IMR-90 (cell line): ENCODE results near the gene QSOX2. TPM values are rescaled to one million over a fixed set of nuclear protein-coding genes. Genes with fewer than 3 reads are reported as not detected.

Source experiments
- ATAC-seq: fragments of 200-7000 bp; cut with Tn5 transposase; 2 replicates; pipeline ENCODE4 v1.9.1; 2020; ENCODE audit warnings: low read depth, mild to moderate bottlenecking, moderate library complexity
- BruUV-seq: library from RNA; stranded (reverse); fragments of 400-500 nt; replicated peaks from 2 replicates; lab custom pipeline; 2021; lab: Mats Ljungman, UMichigan
- CTCF ChIA-PET: fragments of 300-600 bp; formaldehyde crosslinking; extraction: SDS; loops from one replicate; lab custom pipeline; 2021; ENCODE audit warnings: antibody characterized with exemption; lab: Yijun Ruan, JAX
- POLR2A ChIA-PET: fragments of 300-600 bp; sonication (Branson Sonifier 250); formaldehyde crosslinking; loops from one replicate; lab custom pipeline; 2022; ENCODE audit warnings: antibody characterized with exemption; ENCODE audit not compliant: unreplicated experiment; lab: Charles Lee
- DNase-seq: peaks from one replicate; pipeline ENCODE4 v3.0.0; 2013
- H2AFZ ChIP-seq: replicated peaks from 2 replicates; pipeline ENCODE3; 2013; ENCODE audit warnings: low read length, mild to moderate bottlenecking; ENCODE audit not compliant: poor library complexity
- H2AK5ac ChIP-seq: 2 replicates; pipeline ENCODE4 v1.6.1; 2013; ENCODE audit warnings: low read depth, low read length, inconsistent platforms
- H2AK9ac ChIP-seq: replicated peaks from 2 replicates; pipeline ENCODE3; 2013; ENCODE audit warnings: mild to moderate bottlenecking, low read depth, low read length, moderate library complexity; ENCODE audit not compliant: poor library complexity
- H2BK120ac ChIP-seq: 2 replicates; pipeline ENCODE4 v1.6.1; 2013; ENCODE audit warnings: low read depth, low read length, inconsistent platforms
- H2BK15ac ChIP-seq: 3 replicates; pipeline ENCODE4 v1.6.1; 2013; ENCODE audit warnings: low read depth, low read length, inconsistent platforms
- H2BK20ac ChIP-seq: 2 replicates; pipeline ENCODE4 v1.6.1; 2013; ENCODE audit warnings: low read depth, mild to moderate bottlenecking, inconsistent platforms, low read length, moderate library complexity
- H2BK5ac ChIP-seq: 2 replicates; pipeline ENCODE4 v1.6.1; 2013; ENCODE audit warnings: mild to moderate bottlenecking, low read depth, low read length, inconsistent platforms; ENCODE audit not compliant: poor library complexity, severe bottlenecking
- H3K14ac ChIP-seq: replicated peaks from 2 replicates; pipeline ENCODE4 v1.6.1; 2013; ENCODE audit warnings: low read depth, low read length, inconsistent platforms
- H3K18ac ChIP-seq: 2 replicates; pipeline ENCODE4 v1.6.1; 2013; ENCODE audit warnings: low read depth, low read length, control low read depth
- H3K23ac ChIP-seq: 2 replicates; pipeline ENCODE4 v1.6.1; 2013; ENCODE audit warnings: low read depth, low read length, inconsistent platforms
- H3K27ac ChIP-seq: 2 replicates; pipeline ENCODE4 v1.5.1; 2013; ENCODE audit warnings: mild to moderate bottlenecking, control low read depth, low read length; ENCODE audit not compliant: insufficient read depth
- H3K27me3 ChIP-seq: 2 replicates; pipeline ENCODE4 v1.6.1; 2013; ENCODE audit warnings: low read length; ENCODE audit not compliant: control insufficient read depth, insufficient read depth
- H3K36me3 ChIP-seq: 2 replicates; pipeline ENCODE4 v1.6.1; 2013; ENCODE audit warnings: low read length, mixed read lengths; ENCODE audit not compliant: control insufficient read depth, insufficient read depth
- H3K4ac ChIP-seq: 2 replicates; pipeline ENCODE4 v1.6.1; 2013; ENCODE audit warnings: low read depth, low read length, inconsistent platforms
- H3K4me1 ChIP-seq: 2 replicates; pipeline ENCODE4 v1.6.1; 2013; ENCODE audit warnings: low read length, mixed read lengths; ENCODE audit not compliant: control insufficient read depth, insufficient read depth
- H3K4me2 ChIP-seq: 2 replicates; pipeline ENCODE4 v1.6.1; 2013; ENCODE audit warnings: low read depth, mild to moderate bottlenecking, control low read depth, low read length, moderate library complexity
- H3K4me3 ChIP-seq: 2 replicates; pipeline ENCODE4 v1.5.1; 2013; ENCODE audit warnings: low read depth, mild to moderate bottlenecking, control low read depth, low read length, moderate library complexity; ENCODE audit not compliant: insufficient read depth
- H3K56ac ChIP-seq: 2 replicates; pipeline ENCODE4 v1.6.1; 2013; ENCODE audit warnings: low read length, inconsistent platforms; ENCODE audit not compliant: insufficient read depth; ENCODE audit errors: extremely low read depth
- H3K79me1 ChIP-seq, 2 experiments: 2 replicates each; pipeline ENCODE4 v1.6.1; 2013; ENCODE audit warnings: low read length in 2 of 2, inconsistent platforms in 1 of 2, low read depth in 1 of 2
- H3K9ac ChIP-seq: 2 replicates; pipeline ENCODE4 v1.6.1; 2013; ENCODE audit warnings: low read depth, low read length, control low read depth
- H3K9me1 ChIP-seq: 2 replicates; pipeline ENCODE4 v1.6.1; 2013; ENCODE audit warnings: low read length, inconsistent platforms; ENCODE audit not compliant: insufficient read depth
- H3K9me3 ChIP-seq: 2 replicates; pipeline ENCODE4 v1.6.1; 2013; ENCODE audit warnings: low read length; ENCODE audit not compliant: control insufficient read depth, insufficient read depth
- H4K20me1 ChIP-seq: 2 replicates; pipeline ENCODE4 v1.6.1; 2013; ENCODE audit warnings: low read length, inconsistent platforms; ENCODE audit not compliant: insufficient read depth
- H4K5ac ChIP-seq: 2 replicates; pipeline ENCODE4 v1.6.1; 2013; ENCODE audit warnings: mild to moderate bottlenecking, low read depth, low read length, control low read depth
- H4K8ac ChIP-seq, 2 experiments: 2 replicates each; pipeline ENCODE4 v1.6.1; 2013; ENCODE audit warnings: low read depth in 2 of 2, low read length in 2 of 2, control low read depth in 1 of 2, inconsistent platforms in 1 of 2
- H4K91ac ChIP-seq: 2 replicates; pipeline ENCODE4 v1.6.1; 2013; ENCODE audit warnings: low read depth, low read length, inconsistent platforms; ENCODE audit not compliant: insufficient read depth
- BHLHE40 ChIP-seq: fragments of 150-350 bp; IDR thresholded peaks from 2 replicates; pipeline ENCODE4 v1.6.1; 2016; ENCODE audit warnings: mild to moderate bottlenecking, low read depth, low read length
- CEBPB ChIP-seq: IDR thresholded peaks from 2 replicates; pipeline ENCODE4 v1.6.1; 2012; ENCODE audit warnings: low read depth, low read length, improper control_type of control experiment
- CHD1 ChIP-seq: IDR thresholded peaks from 2 replicates; pipeline ENCODE4 v1.6.1; 2012; ENCODE audit warnings: low read depth, low read length, improper control_type of control experiment
- MXI1 ChIP-seq: IDR thresholded peaks from 2 replicates; pipeline ENCODE4 v1.6.1; 2012; ENCODE audit warnings: low read depth, mild to moderate bottlenecking, low read length, moderate library complexity, borderline replicate concordance
- NFE2L2 ChIP-seq: fragments of 150-350 bp; IDR thresholded peaks from 2 replicates; pipeline ENCODE4 v1.6.1; 2016; ENCODE audit warnings: low read depth, mild to moderate bottlenecking, low read length
- POLR2A ChIP-seq: IDR thresholded peaks from 2 replicates; pipeline ENCODE4 v1.6.1; 2012; ENCODE audit warnings: mild to moderate bottlenecking, low read depth, low read length
- RCOR1 ChIP-seq: IDR thresholded peaks from 2 replicates; pipeline ENCODE4 v1.6.1; 2012; ENCODE audit warnings: mild to moderate bottlenecking, low read length, improper control_type of control experiment; ENCODE audit not compliant: insufficient replicate concordance
- RFX5 ChIP-seq: IDR thresholded peaks from 2 replicates; pipeline ENCODE4 v1.8.0; 2012; ENCODE audit warnings: low read depth, mild to moderate bottlenecking, low read length, moderate library complexity
- USF2 ChIP-seq: fragments of 150-350 bp; IDR thresholded peaks from 2 replicates; pipeline ENCODE4 v1.6.1; 2017; ENCODE audit warnings: mild to moderate bottlenecking, antibody characterized with exemption, low read length, low read depth
- WGBS, 2 experiments: methylation state at CpG; one replicate each; pipeline versions ENCODE4 v1.1.5 to v1.1.7; 2013; ENCODE audit warnings: missing lambda C conversion rate in 2 of 2; ENCODE audit not compliant: insufficient read length in 1 of 2; ENCODE audit errors: extremely low coverage in 2 of 2; 5-methylcytosine and 5-hydroxymethylcytosine counted together
- dilution Hi-C: fragments of 300-500 bp; cut with HindIII; formaldehyde crosslinking; loops from one replicate; pipeline ENCODE4 v1.14.3; 2018; ENCODE audit warnings: low sequenced_read_pairs; ENCODE audit not compliant: unreplicated experiment
- in situ Hi-C: fragments of 300-500 bp; cut with MboI; formaldehyde crosslinking; loops from 3 replicates; pipeline ENCODE4 v1.14.3; 2019; ENCODE audit warnings: low sequenced_read_pairs, inconsistent platforms, mixed read lengths
- intact Hi-C: fragments of 100-400 bp; cut with micrococcal nuclease; formaldehyde crosslinking; loops from 2 replicates; pipeline ENCODE4 v1.10.0; 2022
- polyA plus RNA-seq, 3 experiments: library from polyadenylated mRNA; depleted of rRNA; stranded (reverse); fragments of >200 nt; gene quantifications; 2 replicates each; pipeline ENCODE4 v1.2.3, GENCODE V29; 2012; ENCODE audit warnings: low replicate concordance in 1 of 3
- total RNA-seq: library from RNA; depleted of rRNA; stranded (reverse); fragments of >200 nt; gene quantifications from 2 replicates; pipeline ENCODE4 v1.2.3, GENCODE V29; 2012

Gene QSOX2
- total and polyA plus RNA-seq, 2 of the 4 experiments (the other 2 are of a cell fraction), result 5.9 to 12.9 TPM

GRCh38 chr9:136219276-136219675 lies 26.3 kb downstream of the QSOX2 start:
- CTCF ChIA-PET, result no interaction called here
- no peak overlapping the region for H2BK15ac ChIP-seq
- 90% methylated on average over 5 of the region's 13 CpGs; no CpG with 5 or more reads in 1 of the 2 experiments for WGBS, 2 experiments
- H3K4me3 ChIP-seq, result no peak overlapping the region
- no TSS peak for BruUV-seq
- no peak overlapping the region for H3K27ac ChIP-seq
- H3K9ac ChIP-seq, result no peak overlapping the region
- H3K9me1 ChIP-seq, result peaks cover 8% of the 10 kb centered on the region; the same call in 1 of the 2 replicates
- peaks cover 24% of the 10 kb centered on the region for H4K20me1 ChIP-seq
- no peak overlapping the region for H4K5ac ChIP-seq
- H3K18ac ChIP-seq, result no peak overlapping the region
- no peak overlapping the region for H4K91ac ChIP-seq
- H3K27me3 ChIP-seq, result no peaks in the 10 kb centered on the region
- H2AFZ ChIP-seq, result peak overlapping the region; percentile 59
- no peaks in the 10 kb centered on the region for H3K4me1 ChIP-seq
- no peak overlapping the region for H3K23ac ChIP-seq
- dilution Hi-C loops, result no loop called here
- in situ Hi-C loops, result no loop called here
- H3K36me3 ChIP-seq, result peaks cover 23% of the 10 kb centered on the region
- TF ChIP-seq MXI1 (no peak), NFE2L2 (no peak), RCOR1 (no peak), CHD1 (no peak), POLR2A (no peak), RFX5 (no peak), USF2 (no peak), BHLHE40 (no peak), CEBPB (no peak)
- H3K4ac ChIP-seq, result no peak overlapping the region
- H2BK120ac ChIP-seq, result no peak overlapping the region
- no peak overlapping the region for H3K4me2 ChIP-seq
- H2AK5ac ChIP-seq, result no peak overlapping the region; the same call in 1 of the 2 replicates
- ATAC-seq (peak; percentile 29; the same call in 1 of the 2 replicates), DNase-seq (peak; percentile 58)
- no peak overlapping the region for H2AK9ac ChIP-seq
- no peak overlapping the region for H2BK20ac ChIP-seq
- H4K8ac ChIP-seq, result no peak overlapping the region
- intact Hi-C loops, result no loop called here
- H3K9me3 ChIP-seq, result no peaks in the 10 kb centered on the region
- no peak overlapping the region for H3K56ac ChIP-seq
- no peak overlapping the region for H2BK5ac ChIP-seq
- POLR2A ChIA-PET, result no interaction called here
- H3K79me1 ChIP-seq, result peaks cover 0 to 5% of the 10 kb centered on the region in 2 experiments; a peak in 1 of 4 replicates
- H3K14ac ChIP-seq, result no peak overlapping the region
